Medulla oblongata (tissue), 1 donor: ENCODE measurements around the gene CD209.
"Not testable (repeated sequence)": the region's sequence is repeated elsewhere in the genome, so short reads cannot be mapped to it uniquely, and the experiment has no call there.

ENCODE experiments used
- DNase-seq: peaks from one replicate; pipeline ENCODE4 v3.0.0-alpha.2; 2015; ENCODE audit errors: extremely low spot score

Gene CD209

DNA sequence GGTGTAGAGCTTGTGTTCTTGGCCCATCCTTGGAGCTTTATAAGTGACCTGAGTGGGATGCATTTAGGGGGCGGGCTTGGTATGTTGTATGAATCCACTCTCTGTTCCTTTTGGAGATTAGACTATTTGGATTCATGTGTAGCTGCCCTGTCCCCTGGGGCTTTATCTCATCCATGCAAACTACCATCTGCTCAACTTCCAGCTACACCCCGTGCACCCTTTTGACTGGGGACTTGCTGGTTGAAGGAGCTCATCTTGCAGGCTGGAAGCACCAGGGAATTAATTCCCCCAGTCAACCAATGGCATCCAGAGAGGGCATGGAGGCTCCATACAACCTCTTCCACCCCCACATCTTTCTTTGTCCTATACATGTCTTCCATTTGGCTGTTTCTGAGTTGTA lies 21.8 kb upstream of the CD209 start:
- no peak for DNase-seq

DNA sequence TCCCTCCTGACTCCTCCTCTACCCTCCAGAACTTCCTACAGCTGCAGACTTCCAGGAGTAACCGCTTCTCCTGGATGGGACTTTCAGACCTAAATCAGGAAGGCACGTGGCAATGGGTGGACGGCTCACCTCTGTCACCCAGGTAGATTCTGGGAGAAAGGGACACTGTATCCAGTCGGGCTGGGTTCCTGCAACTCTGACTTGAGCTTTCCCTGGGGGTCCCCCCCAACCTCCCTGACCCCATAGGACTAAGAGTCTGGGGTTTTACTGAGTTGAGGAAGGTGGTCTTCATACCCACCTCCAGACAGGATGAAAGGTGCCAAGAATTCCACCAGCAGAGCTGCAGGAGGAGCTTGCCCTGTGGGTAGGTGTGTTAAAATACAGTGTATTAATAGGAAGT lies 20.2 kb upstream of the CD209 start:
- no peak for DNase-seq

DNA sequence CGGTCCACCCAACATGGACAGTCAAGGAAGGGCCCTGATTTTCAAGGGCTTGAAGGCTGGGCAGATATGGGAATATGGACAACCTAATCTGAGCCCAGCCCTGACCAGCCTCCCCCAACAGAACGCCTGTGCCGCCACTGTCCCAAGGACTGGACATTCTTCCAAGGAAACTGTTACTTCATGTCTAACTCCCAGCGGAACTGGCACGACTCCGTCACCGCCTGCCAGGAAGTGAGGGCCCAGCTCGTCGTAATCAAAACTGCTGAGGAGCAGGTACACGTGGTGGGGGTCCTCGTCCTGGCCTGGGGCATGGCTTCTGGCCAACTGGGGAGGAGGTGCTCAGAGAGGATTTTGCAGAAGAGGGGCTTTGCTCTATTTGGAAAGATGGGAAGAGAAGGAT lies 19.2 kb upstream of the CD209 start:
- DNase-seq = no peak

DNA sequence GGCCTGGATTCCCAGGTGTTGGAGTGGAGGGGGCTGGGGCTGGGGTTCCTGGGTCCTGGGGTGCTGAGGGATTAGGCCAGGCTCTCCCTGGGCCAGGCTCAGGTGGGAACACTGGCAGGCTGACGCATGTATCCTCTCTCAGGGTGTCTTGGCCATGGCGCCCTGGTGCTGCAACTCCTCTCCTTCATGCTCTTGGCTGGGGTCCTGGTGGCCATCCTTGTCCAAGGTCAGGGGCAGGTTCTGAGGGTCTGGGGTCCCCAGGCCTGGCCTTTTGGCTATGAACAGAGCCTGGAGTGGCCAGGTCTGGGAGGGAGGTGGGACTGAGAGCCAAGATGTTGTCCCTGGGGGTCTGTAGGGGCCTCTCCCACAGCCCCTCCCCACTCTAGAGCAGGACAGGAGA lies 17.7 kb upstream of the CD209 start:
- DNase-seq = not testable (repeated sequence)

DNA sequence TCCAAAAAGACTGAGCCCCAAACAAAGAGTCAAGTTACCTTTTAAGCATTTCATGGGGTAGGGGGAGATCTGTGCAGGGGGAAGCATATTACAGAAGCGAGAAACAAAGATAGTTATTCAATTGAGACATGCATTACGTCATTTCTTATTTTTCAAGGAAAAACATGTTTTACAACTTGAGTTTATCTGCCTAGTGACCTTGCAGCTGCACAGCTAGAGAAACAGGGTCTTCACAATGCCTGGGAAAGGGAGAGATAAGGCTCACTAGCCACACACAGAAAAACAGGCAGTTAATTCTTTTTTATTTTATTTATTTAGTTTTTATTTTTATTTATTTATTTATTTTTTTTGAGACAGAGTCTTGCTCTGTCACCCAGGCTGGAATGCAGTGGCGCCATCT lies 16.8 kb upstream of the CD209 start:
- DNase-seq = not testable (repeated sequence)

DNA sequence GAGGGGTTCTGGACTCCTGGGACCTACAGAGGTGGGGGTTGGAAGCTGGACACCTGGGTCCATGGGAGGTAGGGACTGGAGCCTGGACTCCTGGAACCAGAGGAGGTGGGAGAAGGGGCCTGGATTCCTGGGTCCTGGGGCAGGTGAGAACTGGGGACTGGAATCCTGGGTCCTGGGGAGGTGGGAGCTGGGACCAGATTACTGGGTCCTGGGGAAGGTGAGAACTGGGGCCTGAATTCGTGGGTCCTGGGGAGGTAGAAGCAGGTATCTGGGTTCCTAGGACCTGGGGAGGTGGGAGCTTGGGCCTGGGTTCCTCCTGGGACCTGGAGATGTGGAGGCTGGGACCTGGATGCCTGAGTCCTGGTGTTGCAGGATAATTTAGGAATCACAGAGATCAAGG lies 16.4 kb upstream of the CD209 start:
- DNase-seq = no peak

DNA sequence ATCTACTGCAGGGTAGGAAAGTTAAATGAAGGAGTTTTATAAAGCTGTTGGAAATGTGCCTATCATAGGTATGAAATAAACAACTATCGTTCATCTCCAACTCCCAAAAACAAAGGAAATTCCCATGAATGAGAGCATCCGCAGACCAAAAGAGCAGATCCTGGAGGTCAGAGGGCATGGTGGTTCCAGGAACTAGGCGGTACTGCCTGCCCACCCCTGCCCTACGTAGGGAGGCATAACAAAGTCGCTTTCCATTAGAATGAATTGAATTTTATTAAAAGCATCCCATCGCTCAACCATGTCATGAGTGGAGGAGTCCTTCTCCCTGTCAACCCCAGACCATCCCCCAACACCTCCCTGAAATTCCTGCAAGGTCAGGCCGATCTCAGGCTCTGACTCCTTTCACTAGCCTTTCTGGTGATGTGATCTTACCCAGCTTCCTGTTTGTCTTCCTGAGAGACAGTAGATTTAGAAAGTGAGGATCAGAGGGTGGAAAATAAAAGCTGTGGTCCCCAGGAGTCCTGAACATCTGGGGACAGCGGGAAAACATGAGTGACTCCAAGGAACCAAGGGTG lies 15.5 kb upstream of the CD209 start, which contains the start of gene CLEC4M:
Gene CLEC4M (plus strand): TSS at position 525 of the 575 bp plus-strand sequence. CDS start 24 bp downstream, at position 549.
- no peak for DNase-seq

DNA sequence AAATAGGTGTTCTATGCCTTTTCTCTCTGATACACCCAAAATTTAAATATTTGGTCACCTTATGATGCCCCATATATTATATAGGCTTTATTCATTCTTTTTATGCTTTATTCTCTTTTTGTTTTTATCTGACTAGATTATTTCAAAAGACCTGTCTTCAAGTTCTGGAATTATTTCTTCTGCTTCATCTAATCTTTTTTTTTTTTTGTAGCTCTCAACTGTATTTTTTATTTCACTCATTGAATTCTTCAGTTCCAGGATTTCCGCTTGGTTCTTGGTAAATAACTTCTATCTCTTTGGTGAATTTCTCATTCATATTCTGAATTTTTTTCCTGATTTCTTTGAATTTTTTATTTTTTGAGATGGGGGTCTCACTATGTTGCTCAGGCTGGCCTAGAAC lies 11.8 kb upstream of the CD209 start:
- DNase-seq = no peak

DNA sequence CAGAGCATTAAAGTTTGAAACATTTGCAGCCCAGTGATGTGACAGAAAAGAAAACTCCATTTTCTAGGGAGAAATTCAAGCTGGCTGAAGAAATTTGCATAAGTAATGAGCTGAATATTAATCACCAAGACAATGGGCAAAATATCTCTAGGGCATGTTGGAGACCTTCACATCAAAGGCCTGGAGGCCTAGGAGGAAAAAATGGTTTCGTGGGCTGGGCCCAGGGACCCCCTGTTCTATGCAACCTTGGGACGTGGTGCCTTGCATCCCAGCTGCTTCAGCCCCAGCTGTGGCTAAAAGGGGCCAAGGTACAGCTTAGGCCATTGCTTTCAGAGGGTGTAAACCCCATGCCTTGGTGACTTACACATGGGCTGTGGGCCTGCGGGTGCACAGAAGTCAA lies 10.0 kb upstream of the CD209 start:
- DNase-seq = no peak

DNA sequence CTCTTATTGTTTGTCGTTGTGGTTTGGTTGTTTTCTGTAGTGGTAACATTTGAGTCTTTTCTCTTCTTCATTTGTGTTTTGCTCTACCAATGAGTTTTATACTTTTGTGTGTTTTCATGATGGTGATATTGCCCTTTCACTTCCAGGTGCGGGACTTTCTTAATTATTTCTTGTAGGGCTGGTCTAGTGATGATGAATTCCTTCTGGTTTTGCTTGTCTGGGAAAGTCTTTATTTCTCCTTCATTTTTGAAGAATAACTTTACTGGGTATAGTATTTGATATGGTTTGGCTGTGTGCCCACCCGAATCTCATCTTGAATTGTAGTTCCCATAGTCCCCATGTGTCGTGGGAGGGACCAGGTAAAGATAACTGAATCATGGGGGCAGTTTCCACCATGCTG lies 8.9 kb upstream of the CD209 start:
- DNase-seq = no peak

DNA sequence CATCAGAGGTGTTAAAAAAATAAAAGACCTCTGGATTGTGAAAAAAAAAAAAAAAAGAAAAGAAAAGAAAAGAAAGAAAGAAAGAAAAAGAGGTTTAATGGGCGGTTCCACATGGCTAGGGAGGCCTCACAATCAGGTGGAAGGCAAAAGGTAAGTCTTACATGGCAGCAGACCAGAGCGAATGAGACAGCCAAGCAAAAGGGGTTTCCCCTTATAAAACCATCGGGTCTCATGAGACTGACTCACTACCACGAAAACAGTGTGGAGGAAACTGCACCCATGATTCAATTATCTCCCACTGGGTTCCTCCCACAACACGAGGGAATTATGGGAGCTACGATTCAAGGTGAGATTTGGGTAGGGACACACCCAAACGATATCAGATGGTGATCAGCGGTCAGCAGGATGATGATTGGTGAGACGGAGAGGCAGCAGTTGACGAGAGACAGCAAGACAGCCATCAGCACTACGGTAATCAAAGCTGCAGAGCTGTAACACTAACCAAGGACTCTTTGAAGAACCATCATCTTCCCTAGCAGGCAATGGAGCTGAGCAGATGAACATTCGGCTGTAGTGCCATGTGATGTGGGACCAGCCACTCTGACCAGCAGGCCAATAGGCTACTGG lies 3.9 kb upstream of the CD209 start:
- DNase-seq = no peak

DNA sequence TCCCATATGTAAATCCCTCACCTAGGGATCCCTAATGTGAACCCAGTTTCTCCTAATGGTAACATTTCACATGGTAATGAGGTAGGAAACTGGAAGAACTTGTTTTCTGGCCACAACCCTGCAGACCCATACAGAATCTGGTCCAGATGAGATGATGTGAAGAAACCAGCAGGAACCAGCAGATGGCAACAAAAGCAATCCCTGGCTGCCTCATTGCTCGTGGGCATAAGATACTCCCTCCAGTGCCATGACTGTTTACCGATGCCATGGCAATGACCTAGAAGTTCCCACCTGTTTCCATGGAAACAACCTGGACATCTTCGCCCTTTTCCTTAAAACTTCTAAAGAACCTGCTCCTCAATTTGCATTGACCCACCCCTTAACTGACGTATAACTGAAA lies 1.4 kb upstream of the CD209 start:
- DNase-seq = no peak

DNA sequence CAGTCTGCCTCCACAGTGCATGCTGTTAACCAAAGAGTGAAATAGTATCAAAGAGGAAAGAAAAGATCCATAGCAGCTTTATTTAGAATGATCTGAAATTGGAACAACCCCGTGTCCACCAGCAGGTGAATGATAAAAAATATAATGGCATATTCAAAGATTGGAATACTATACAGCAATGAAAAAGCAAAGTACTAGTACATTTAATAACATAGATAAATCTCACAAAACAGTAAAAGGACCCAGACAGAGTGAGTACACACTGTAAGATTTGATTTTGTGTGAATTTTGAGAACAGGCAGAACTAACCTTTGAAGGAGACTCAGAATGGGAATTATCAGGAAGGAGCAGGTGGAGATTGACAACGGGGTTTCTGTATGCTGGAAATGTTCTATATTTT lies 837 bp upstream of the CD209 start:
- no peak for DNase-seq

DNA sequence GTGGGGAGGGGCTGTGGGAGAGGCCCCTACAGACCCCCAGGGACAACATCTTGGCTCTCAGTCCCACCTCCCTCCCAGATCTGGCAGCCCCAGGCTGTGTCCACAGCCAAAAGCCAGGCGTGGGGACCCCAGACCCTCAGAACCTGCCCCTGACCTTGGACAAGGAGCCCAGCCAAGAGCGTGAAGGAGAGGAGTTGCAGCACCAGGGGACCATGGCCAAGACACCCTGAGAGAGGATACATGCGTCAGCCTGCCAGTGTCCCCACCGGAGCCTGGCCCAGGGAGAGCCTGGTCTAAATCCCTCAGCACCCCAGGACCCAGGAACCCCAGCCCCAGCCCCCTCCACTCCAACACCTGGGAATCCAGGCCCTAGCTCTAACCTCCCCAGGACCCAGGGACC lies 1.0 kb downstream of the CD209 start:
- not testable (repeated sequence) for DNase-seq

DNA sequence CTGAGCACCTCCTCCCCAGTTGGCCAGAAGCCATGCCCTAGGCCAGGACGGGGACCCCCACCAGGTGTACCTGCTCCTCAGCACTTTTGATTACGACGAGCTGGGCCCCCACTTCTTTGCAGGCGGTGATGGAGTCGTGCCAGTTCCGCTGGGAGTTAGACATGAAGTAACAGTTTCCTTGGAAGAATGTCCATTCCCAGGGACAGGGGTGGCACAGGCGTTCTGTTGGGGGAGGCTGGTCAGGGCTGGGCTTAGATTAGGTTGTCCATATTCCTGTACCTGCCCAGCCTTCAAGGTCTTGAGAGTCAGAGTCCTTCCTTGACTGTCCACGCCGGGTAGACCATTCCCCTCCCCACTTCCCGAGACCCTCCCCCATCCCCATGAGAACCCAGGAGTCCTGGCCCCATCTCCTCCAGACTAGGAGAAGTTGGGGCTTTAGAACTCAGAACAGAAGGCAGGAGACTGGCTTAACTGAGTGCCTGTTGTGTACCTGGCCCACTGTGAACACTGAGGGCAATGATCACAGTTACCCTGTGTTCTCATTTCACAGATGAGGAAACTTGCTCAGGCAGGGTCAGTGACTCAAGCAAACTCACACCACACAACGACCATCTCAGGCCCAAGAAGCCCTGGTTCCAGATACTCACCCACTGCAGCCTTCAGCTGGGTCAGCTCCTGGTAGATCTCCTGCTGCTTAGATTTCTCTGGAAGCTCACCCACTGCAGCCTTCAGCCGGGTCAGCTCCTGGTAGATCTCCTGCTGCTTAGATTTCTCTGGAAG lies 2.3 kb downstream of the CD209 start:
- no peak for DNase-seq

DNA sequence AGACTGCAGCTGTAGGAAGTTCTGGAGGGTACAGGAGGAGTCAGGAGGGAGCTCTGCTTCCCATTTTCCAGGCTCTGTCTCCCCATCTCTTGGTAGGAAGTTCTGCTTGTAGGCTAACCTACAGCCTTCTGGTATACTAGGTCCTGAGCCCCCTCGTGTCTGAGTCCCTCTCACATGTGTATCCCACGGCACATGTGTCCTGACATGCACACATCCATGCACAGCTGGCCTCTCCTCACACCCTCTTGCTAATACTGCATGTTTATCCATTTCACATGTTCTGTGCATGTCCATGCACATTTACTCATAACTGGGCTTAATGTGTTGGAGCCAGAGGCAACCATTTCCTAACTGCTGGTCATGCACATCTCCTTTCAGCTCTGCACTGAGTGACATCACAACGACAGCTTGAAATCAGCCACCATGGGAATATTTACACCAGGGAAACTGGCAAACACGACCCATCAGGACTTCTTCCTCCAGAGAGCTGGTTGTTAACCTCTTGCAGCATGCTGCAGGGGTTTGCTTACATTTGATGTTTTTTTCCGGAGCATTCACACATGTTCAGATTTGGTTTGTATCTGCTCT lies 3.0 kb downstream of the CD209 start:
- DNase-seq = no peak

DNA sequence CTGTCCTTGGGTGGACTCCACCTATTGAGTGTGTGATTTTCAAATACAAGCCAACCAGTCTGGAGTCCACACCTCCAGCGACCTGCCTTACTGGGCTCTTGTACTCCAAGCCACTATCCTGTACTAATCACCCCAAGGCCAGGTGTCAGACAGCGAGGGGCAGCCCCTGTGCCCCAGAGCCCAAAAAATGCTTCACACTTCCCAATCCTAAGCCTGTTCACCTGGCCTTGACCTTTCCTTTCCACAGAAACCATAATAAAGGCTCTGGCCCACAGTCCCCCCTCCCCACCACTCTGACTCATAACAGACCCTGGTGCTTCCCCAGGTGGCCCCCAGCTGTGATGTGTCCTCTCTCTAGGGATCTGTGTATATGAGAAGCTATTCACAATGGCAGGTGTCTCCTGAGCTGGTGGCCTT lies 3.9 kb downstream of the CD209 start:
- DNase-seq = no peak

DNA sequence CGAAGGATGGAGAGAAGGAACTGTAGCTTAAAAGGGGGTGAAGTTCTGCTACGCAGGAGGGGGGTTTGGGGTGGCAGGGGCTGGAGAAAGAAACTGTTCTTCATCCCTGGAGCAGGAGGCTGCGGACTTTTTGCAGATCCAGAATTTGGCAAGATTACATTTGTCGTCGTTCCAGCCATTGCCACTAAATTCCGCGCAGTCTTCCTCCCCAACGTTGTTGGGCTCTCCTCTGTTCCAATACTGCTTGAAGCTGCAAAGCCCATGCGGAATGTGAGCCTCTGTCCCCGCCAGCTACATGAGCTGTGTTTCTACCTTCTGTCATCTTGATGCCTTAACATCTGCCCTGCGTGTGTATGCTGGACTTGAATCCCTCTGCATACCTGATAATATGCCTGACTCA lies 4.3 kb downstream of the CD209 start:
- DNase-seq = no peak

DNA sequence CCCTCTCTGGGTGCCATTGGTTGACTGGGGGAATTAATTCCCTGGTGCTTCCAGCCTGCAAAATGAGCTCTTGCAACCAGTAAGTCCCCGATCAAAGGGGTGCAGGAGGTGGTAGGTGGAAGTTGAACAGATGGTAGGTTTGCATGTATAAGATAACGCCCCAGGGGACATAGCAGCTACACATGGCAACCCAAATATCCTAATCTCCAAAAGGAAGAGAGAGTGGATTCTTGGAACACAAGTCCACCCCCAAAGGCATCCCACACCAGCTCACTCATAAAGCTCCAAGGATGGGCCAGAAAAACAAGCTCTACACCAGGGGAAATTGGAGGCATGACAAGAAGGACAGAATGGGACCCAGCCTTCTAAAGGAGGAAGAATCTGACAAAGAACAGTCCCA lies 4.8 kb downstream of the CD209 start:
- no peak for DNase-seq

DNA sequence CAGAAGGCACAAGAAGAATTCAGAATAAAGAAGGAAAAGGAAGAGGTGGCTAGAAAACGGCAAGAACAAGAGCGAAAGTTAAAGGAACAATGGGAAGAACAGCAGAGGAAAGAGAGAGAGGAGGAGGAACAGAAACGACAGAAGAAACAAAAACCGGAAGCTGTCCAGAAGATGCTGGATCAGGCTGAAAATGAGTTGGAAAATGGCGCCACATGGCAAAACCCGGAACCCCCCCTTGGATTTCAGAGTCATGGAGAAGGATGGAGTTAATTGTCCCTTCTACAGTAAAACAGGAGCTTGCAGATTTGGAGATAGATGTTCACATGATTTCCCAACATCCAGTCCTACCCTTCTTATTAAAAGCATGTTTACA lies 6.7 kb downstream of the CD209 start:
- no peak for DNase-seq

DNA sequence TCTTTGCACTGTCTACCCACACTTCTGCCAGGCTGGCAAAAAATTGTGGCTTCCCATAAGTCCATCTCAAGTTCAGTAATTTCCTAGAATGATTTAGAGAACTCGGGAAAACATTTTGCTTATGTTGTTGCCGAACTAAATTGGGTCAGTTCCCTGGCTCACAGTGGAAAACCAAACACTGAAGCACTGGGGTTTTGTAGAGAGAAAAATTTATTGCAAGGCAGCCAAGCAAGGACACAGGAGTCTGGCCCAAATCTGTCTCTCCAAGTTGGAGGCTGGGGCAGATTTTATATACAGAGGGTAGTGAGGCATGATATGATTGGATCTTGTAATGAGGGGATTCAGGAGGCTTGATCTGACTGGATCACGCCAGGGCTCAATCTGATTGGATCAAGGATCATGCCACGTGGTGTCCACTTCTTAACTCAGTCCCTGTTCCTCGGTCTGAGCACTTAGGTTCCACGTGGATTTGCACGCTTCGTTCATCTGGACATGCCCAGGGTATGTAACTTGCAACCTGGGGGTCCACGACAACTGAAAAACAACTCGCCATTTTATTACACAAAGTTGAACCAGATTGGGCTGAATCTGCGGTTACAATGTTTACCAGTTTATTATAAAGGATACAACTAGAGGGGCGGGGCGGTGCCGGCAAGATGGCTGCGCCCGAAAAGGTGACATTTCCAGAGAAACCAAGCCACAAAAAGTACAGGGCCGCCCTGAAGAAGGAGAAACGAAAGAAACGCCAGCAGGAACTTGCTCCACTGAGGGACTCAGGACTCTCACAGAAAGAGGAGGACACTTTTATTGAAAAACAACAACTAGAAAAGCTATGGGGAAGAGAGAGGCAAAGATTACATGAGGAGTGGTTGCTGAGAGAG lies 7.3 kb downstream of the CD209 start:
- DNase-seq = no peak

DNA sequence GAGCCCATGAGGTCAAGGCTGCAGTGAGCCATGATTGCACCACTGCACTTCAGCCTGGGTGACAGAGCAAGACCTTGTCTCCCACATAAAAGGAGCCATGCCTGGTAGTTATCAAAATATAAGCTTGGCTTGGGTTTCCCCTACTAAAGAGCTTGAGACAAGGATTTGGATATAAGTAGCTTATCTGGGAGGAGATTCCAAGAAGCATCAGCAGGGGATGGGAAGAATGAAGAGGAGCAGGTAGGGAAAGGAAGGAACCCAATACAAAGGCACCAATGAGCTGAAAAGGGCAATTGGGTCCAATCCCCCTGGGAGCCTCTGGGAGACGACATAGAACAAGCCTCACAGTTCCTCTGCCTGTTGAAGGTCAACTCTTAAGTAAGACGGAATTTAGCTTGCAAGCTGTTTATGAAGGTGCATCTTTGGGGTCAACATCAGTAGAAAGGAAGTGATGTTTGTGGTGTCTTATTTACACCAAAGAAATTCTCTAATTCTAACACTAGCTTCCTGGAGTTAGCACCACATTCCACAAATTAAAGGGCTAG lies 8.1 kb downstream of the CD209 start:
- no peak for DNase-seq
